ENCODE results near the gene EWSR1.
"Not testable (repeated sequence)": the region's sequence is repeated elsewhere in the genome, so short reads cannot be mapped to it uniquely, and the experiment has no call there.

Gene EWSR1

GRCh38 chr22:29267858-29268510 lies at the start of gene EWSR1, which contains the start of gene RHBDD3:
Gene EWSR1, plus strand, starts transcription at chr22:29268268. Its CDS starts 69 bp downstream, at chr22:29268337.
Gene RHBDD3, minus strand, starts transcription at chr22:29267981. Its CDS starts 2,355 bp downstream, at chr22:29265626.
- peak; percentile 97 for DNase-seq (ENCODE audit: low spot score)

DNA sequence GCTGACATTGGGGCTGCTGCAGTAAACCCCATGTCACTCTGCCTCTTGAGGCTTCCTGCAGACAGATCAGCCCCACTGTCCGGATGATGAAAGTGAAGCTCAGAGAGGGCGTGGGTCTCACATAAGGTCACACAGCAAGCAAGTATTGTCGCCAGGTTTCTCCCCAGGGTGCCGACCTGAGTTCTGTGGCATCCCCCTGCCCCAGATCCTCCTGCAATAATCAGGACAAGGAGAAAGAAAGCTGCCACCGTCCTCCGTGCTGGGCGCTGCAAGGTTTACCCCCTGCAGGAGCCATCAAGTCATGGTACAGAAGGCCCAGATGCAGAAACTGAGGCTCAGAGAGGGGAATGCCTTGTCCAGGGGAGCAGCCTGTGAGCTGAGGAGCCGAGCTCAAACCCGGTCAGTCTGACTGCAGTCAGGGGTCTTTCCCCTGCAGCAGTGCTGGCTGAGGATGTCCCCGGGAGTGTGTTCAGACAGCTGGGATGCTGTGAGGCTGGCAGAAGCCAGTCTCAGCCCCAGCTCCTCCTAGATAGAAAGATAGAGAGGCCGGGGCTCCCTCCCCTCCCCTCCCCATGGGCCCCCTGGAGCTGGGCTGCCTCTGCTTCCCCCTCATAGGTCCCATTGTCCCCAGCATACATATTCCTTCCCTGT lies 49.2 kb upstream of the EWSR1 start:
- DNase-seq (ENCODE audit: low spot score): no peak

DNA sequence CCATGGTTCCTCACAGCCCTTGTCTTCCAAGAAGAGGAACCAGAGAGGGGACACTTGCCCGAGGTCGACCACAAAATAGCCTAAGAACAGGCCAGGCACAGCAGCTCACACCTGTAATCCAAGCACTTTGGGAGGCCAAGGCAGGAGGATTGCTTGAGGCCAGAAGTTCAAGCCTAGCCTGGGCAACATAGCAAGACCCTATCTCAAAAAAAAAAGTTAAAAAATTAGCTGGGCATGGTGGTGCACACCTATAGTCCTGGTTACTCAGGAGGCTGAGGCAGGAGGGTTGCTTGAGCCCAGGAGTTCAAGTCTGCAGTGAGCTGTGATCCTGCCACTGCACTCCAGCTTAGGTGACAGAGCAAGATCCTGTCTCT lies 48.7 kb upstream of the EWSR1 start:
- not testable (repeated sequence) for DNase-seq (ENCODE audit: low spot score)

DNA sequence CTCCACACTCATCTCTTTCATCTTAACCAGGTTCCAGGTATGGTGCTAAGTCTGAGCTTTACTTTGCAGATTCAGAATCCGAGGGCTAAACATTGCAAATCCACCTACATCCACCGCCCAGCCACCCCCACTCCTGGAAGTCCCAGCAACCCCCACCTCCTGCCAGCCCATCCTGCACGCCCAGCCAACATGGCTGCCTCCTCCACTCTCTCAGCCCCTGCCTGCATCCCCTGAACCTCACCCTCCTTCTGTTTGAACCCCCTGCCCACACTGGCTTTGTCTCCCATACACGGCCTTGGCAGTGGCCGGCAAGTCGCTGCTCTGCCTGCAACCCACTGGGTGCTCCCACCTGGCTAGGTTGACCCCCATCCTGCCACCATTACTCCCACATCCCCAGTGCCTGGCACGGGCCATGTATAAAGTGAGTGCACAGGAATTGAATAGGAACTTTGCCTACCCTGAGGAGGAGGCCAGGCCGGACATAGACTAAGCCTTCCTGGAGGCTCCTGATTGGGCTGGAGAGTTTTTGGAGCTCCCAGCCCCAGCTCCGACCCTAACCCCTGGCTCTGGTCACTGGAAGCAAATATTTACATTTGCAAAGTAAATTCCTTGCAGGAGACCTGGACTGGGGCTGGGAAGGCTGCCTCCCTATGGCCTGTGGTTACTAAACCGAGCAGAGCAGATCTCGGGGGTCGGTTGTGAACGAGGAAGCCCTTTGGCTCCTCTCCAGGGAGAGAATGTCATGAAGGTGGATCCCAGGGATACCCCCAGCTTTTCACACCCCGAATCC lies 48.0 kb upstream of the EWSR1 start:
- no peak for DNase-seq (ENCODE audit: low spot score)

DNA sequence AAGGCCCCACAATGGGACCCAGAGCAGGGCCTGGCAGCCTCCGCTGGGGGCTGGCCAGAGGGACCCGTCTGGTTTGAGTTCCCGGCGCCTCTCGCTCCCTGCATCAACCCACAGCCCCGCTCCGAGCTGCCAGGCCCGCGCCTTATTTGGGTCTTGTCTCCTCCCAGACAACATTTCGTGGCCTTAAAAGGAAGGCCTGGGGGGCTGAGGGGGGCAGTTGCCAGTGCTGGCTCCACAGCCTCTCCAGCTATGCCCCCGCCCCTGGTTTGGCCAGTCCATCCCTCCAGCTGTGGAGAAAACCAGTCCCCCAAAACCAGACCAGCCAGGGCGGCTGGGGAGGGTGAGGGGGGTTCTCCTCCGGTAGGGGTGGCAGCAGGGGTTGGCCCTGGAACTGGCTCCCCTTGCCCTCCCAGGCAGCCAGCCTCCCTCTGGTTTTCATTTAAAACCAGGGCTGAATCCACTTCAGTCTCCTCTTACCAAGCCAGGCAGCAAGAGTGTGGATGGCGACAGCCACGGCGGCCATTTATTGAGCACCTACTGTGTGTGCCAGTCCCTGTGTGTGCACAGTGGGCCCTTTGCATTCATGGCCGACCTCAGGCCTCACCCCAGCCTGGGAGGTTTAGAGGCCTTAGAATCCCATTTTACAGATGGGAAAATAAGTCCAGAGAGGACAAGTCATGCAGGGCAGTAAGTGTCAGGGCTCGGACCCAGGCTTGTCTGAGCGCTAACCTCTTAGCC lies 43.8 kb upstream of the EWSR1 start:
- DNase-seq (ENCODE audit: low spot score): no peak

DNA sequence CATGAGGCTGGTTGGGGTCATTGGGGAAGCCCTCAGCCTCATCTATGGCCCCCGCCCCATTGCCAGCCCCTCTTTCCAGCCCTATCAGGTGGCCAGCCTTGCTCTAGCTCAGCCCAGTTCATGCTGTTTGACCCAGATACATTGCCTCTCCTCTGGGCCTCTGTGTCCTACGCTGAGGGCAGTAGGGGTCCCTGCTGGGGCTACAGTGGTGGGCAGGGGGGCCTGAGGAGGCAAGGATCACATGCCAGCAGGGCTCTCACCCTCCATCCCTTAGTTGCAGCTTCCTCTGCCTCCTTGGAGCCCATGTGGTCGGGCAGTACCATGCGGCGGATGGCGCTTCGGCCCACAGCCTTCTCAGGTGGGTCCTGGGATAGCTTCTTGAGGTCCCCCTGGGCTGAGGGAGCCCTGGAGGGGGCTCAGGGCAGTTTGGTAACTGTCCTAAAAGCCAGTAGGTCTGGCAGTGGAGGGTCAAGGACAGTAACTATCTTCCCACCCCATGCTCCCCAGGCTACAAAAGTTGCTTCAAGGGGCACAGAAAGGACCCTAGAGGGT lies 43.1 kb upstream of the EWSR1 start:
- no peak for DNase-seq (ENCODE audit: low spot score)

DNA sequence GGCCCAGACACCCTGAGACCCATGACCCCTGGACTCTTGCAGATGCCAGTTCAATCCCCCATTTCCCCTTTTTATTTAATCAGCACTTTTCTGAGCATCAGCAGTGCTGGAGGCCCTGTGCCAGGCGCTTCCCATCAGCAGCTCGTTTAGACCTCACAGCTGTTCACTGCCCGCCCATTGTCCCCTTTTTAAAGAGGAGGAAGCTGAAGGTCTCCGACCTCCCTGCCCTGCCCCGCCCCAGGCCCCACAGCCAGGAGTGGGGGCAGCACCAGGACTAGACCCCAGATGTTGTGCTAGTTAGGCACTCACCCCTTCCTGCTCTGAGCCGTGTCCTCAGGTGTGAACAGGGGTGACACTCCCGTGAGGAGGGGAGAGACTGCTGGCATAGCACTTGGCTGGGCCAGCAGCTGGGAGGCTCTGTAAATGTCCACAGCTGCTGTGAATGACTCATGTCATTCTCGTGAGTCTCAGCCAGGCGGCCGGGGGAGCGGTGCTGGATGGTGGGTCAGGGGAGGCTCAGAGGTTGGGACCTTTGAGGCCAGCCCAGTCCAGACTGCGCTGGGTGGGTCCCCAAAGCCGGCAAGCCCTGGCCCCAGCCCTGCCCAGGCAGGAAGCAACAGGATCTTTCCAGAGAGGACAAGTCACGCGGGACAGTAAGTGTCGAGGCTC lies 42.5 kb upstream of the EWSR1 start:
- peak; percentile 79 for DNase-seq (ENCODE audit: low spot score)

GRCh38 chr22:29226351-29226981 lies 41.6 kb upstream of the EWSR1 start:
- no peak for DNase-seq (ENCODE audit: low spot score)

DNA sequence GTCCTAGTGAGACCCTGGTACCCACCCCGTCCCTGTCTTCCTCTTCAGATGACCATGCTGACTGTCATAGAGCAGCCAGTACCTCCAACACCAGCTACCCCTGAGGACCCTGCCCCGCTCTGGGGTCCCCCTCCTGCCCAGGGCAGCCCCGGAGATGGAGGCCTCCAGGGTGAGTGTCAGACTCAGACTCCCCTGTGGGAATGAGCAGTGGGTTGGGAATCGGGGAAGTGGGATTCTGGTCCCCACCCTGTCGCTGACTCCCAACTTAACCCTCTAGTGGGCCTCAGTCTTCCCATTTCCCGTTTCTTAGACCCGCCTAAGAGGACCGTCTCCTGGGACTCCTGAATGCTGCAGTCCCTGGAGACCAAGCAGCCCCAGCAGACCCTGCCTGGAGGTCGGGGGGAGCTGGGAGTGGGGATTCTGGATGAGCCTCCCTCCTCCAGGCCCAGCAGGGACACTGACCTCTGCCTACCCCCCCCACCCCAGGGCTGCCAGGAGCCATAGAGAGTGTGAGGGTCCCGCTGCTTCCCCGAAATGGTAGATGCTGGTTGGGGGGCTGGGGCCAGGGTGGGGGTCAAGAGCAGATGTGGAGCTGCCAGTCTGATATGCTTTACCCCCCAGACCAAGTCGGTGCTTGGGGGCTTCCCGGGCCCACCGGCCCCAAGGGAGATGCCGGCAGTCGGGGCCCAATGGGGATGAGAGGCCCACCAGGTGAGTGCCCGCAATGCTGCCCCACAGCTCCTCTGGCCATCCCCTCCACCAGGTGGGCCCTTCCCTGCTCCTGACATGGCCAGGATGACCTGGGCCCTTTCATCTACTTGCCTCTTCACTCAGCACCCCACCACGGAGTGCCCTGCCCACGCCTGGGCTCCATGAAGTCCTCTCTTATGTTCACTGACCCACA lies 36.8 kb upstream of the EWSR1 start:
- no peak for DNase-seq (ENCODE audit: low spot score)

GRCh38 chr22:29231971-29232959 lies 35.8 kb upstream of the EWSR1 start:
- no peak for DNase-seq (ENCODE audit: low spot score)

DNA sequence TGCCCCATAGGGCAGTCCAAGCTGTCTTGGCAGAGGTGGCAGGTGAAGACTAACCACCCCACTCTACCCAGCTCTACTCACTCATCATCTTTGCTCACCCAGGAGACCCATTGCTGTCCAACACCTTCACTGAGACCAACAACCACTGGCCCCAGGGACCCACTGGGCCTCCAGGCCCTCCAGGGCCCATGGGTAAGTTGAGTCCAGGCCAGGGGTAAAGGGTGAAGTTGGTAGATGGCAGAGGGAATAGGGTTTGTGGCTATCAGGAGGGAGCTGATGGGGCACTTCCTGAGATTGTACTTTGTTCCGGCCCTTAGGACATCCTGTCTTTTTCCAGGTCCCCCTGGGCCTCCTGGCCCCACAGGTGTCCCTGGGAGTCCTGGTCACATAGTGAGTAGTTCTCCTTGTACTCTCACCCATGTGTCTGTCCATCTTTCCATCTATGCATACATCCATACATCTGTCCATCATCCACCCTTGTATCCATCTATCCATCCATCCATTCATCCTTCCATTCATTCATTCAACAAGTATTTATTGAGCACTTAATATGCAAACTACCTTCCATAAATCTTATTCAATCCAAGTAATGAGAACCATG lies 34.7 kb upstream of the EWSR1 start:
- no peak for DNase-seq (ENCODE audit: low spot score)

DNA sequence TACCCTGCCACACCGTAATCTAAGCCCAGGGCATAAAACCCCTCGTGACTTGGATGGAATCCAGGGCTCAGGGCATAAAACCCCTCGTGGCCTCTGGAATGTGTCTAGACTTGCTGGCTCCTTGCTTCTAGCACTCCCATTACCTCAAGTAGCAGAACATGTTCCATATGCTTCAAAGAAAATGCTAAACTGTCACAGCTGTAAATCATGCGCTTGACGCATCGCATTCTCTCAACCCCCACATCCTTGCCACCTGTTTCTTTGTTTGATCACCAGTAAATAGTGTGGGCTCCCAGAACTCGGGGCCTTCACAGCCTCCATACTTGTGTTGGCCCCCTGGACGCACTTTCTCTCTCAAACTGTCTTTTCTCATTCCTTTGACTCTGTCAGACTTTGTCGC lies 27.6 kb upstream of the EWSR1 start:
- not testable (repeated sequence) for DNase-seq (ENCODE audit: low spot score)

GRCh38 chr22:29243874-29244446 lies 24.1 kb upstream of the EWSR1 start:
- DNase-seq (ENCODE audit: low spot score): no peak

GRCh38 chr22:29244785-29245625 lies 23.1 kb upstream of the EWSR1 start:
- no peak for DNase-seq (ENCODE audit: low spot score)

DNA sequence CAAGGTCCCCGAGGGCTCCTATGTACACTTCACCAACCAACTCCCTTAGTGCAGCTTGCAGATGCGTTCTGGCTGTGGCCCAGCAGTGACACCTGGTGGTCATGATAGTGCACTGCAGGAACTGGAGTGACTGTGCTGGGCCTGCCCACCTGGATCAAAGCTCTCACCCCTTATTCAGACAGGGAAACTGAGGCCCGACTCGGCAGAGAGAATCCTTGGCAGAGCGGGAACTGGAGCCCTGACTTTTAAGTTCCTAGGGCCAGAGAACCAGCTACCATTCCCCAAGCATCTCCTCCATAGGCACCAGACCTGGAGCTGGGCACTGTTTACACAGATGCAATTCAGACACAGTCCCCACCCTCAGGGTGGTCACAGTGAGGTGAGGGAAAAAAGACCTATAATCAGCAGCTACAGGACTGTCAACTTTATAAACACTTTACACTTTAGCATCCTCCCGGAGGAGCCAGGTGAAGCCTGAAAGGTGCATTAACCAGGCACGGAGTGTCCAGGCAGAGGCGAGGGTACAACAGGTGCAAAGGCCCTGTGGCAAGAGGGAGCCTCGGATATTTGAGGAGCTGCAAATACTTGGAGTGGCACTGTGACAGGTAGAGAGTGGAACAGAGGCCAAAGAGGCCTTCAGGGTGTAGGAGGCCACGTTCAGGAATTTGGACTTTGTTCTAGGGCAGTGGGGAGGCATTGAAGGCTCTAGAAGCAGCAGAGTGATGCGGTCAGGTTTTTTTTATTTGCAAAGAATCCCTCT lies 22.3 kb upstream of the EWSR1 start:
- DNase-seq (ENCODE audit: low spot score): peak; percentile 90

GRCh38 chr22:29247891-29248290 lies 20.2 kb upstream of the EWSR1 start:
- DNase-seq (ENCODE audit: low spot score): not testable (repeated sequence)

Data from AG20443 (cell line).